Stomach smooth muscle (tissue), 2 donors: ENCODE results near the gene IL20.
A peak's percentile ranks its signal among the peaks of the same experiment; 100 is the strongest.

ENCODE experiments used
- H3K27ac ChIP-seq: one replicate; pipeline ENCODE4 v1.7.0; 2013; ENCODE audit warnings: mild to moderate bottlenecking, low read length, inconsistent platforms
- H3K27me3 ChIP-seq, 2 donors: one replicate each; pipeline ENCODE4 v1.7.0; 2013; ENCODE audit warnings: low read length in 2 of 2; ENCODE audit not compliant: insufficient read depth in 2 of 2, control insufficient read depth in 1 of 2
- H3K36me3 ChIP-seq, 2 donors: one replicate each; pipeline ENCODE4 v1.7.0; 2013; ENCODE audit warnings: low read length in 2 of 2; ENCODE audit not compliant: control insufficient read depth in 2 of 2, insufficient read depth in 2 of 2
- H3K4me1 ChIP-seq: one replicate; pipeline ENCODE4 v1.7.0; 2013; ENCODE audit warnings: low read length; ENCODE audit not compliant: control insufficient read depth, insufficient read depth
- H3K4me3 ChIP-seq, 2 donors: one replicate each; pipeline ENCODE4 v1.7.0; 2013; ENCODE audit warnings: low read length in 2 of 2
- H3K9ac ChIP-seq, 2 donors: one replicate each; pipeline ENCODE4 v1.7.0; 2013; ENCODE audit warnings: low read length in 2 of 2, mild to moderate bottlenecking in 1 of 2
- H3K9me3 ChIP-seq, 2 donors: one replicate each; pipeline ENCODE4 v1.7.0; 2013; ENCODE audit warnings: low read length in 2 of 2; ENCODE audit not compliant: control insufficient read depth in 2 of 2
- donor health status: healthy.
- donor health status: Pancreatic carcinoma.

IL20 gene

GRCh38 chr1:206856674-206857464, 8.6 kb upstream of the IL20 start:
- Histone ChIP-seq H3K9me3 (no peaks in the 10 kb centered on the region), H3K4me1 (no peaks in the 10 kb centered on the region), H3K4me3 (no peak overlapping the region), H3K36me3 (no peaks in the 10 kb centered on the region), H3K27ac (no peak overlapping the region), H3K27me3 (peaks cover 3 to 5% of the 10 kb centered on the region in 2 donors), H3K9ac (no peak overlapping the region)

GRCh38 chr1:206859082-206859521, 6.3 kb upstream of the IL20 start:
- Histone ChIP-seq H3K9ac (no peak overlapping the region), H3K4me3 (no peak overlapping the region), H3K9me3 (no peaks in the 10 kb centered on the region), H3K27ac (no peak overlapping the region), H3K4me1 (no peaks in the 10 kb centered on the region), H3K36me3 (no peaks in the 10 kb centered on the region), H3K27me3 (peaks cover 3 to 5% of the 10 kb centered on the region in 2 donors)

GRCh38 chr1:206860165-206860564, 5.3 kb upstream of the IL20 start:
- Histone ChIP-seq H3K36me3 (no peaks in the 10 kb centered on the region), H3K27ac (no peak overlapping the region), H3K27me3 (peaks cover 3 to 5% of the 10 kb centered on the region in 2 donors), H3K4me1 (no peaks in the 10 kb centered on the region), H3K9me3 (no peaks in the 10 kb centered on the region), H3K9ac (no peak overlapping the region), H3K4me3 (no peak overlapping the region)

- Histone ChIP-seq H3K27me3 (peaks cover 3 to 5% of the 10 kb centered on the region in 2 donors), H3K9ac (no peak overlapping the region), H3K4me1 (no peaks in the 10 kb centered on the region), H3K9me3 (no peaks in the 10 kb centered on the region), H3K36me3 (no peaks in the 10 kb centered on the region), H3K27ac (no peak overlapping the region), H3K4me3 (no peak overlapping the region)
These were observed 2.2 kb upstream of the IL20 start for GRCh38 chr1:206863266-206863665.

- Histone ChIP-seq H3K9me3 (no peaks in the 10 kb centered on the region), H3K27me3 (peaks cover 2 to 3% of the 10 kb centered on the region in 2 donors), H3K9ac (no peak overlapping the region), H3K27ac (no peak overlapping the region), H3K4me1 (no peaks in the 10 kb centered on the region), H3K36me3 (no peaks in the 10 kb centered on the region), H3K4me3 (no peak overlapping the region)
These were observed 639 bp downstream of the IL20 start for GRCh38 chr1:206866062-206866461.

- H3K27ac ChIP-seq: no peak overlapping the region
- H3K4me3 ChIP-seq: no peak overlapping the region
- no peaks in the 10 kb centered on the region for H3K4me1 ChIP-seq
These were observed 1.8 kb downstream of the IL20 start for GRCh38 chr1:206867239-206867638.

GRCh38 chr1:206867716-206868115, 2.3 kb downstream of the IL20 start:
- H3K36me3 ChIP-seq: no peaks in the 10 kb centered on the region
- H3K27me3 ChIP-seq: peaks cover 0 to 2% of the 10 kb centered on the region in 2 donors
- H3K4me1 ChIP-seq: no peaks in the 10 kb centered on the region
- no peak overlapping the region for H3K4me3 ChIP-seq
- H3K9ac ChIP-seq: no peak overlapping the region
- no peak overlapping the region for H3K27ac ChIP-seq
- peaks cover 4 to 6% of the 10 kb centered on the region in 2 donors for H3K9me3 ChIP-seq

More at GRCh38 chr1:206867239-206867638, 1.8 kb downstream of the IL20 start:
- H3K9me3 ChIP-seq: peaks cover under 1 to 2% of the 10 kb centered on the region in 2 donors
- peaks cover 0 to 2% of the 10 kb centered on the region in 2 donors for H3K27me3 ChIP-seq
- no peak overlapping the region for H3K9ac ChIP-seq
- no peaks in the 10 kb centered on the region for H3K36me3 ChIP-seq

GRCh38 chr1:206868264-206868663, 2.8 kb downstream of the IL20 start:
- peaks cover 0 to 2% of the 10 kb centered on the region in 2 donors for H3K27me3 ChIP-seq
- H3K9ac ChIP-seq: no peak overlapping the region
- no peaks in the 10 kb centered on the region for H3K36me3 ChIP-seq
- H3K4me3 ChIP-seq: no peak overlapping the region
- H3K27ac ChIP-seq: no peak overlapping the region
- H3K9me3 ChIP-seq: peaks cover 6 to 8% of the 10 kb centered on the region in 2 donors
- no peaks in the 10 kb centered on the region for H3K4me1 ChIP-seq

- Histone ChIP-seq H3K27ac (no peak overlapping the region), H3K9ac (no peak overlapping the region), H3K27me3 (peaks cover 0 to 2% of the 10 kb centered on the region in 2 donors), H3K9me3 (peaks cover 6 to 10% of the 10 kb centered on the region in 2 donors), H3K4me3 (no peak overlapping the region), H3K36me3 (no peaks in the 10 kb centered on the region), H3K4me1 (no peaks in the 10 kb centered on the region)
These were observed 6.7 kb downstream of the IL20 start for GRCh38 chr1:206872139-206872538.

GRCh38 chr1:206873603-206874188, 8.3 kb downstream of the IL20 start:
- Histone ChIP-seq H3K9ac (no peak overlapping the region), H3K27ac (no peak overlapping the region), H3K4me3 (peak overlapping the region in 1 of 2 donors; percentile 3), H3K4me1 (no peaks in the 10 kb centered on the region), H3K36me3 (no peaks in the 10 kb centered on the region), H3K9me3 (peaks cover 13 to 15% of the 10 kb centered on the region in 2 donors), H3K27me3 (peaks cover 0 to 2% of the 10 kb centered on the region in 2 donors)
